Neural cell (in vitro differentiated cells): ENCODE results near the gene CEACAM7. TPM values are rescaled to one million over a fixed set of nuclear protein-coding genes. Genes with fewer than 3 reads are reported as not detected.
A peak's percentile ranks its signal among the peaks of the same experiment; 100 is the strongest.

Experiments
- H2AFZ ChIP-seq: fragments of 200-600, 300-800 bp; sonication (generic), shearing (Covaris generic); 2 replicates; pipeline ENCODE4 v1.6.0; 2014; ENCODE audit warnings: low read depth, mild to moderate bottlenecking, antibody characterized with exemption, low read length, moderate library complexity
- H3F3A ChIP-seq: fragments of 200-600 bp; shearing (Covaris generic); 2 replicates; pipeline ENCODE4 v1.6.1; 2016; ENCODE audit warnings: mild to moderate bottlenecking, moderate library complexity, mixed read lengths, antibody characterized with exemption, low read length; ENCODE audit not compliant: insufficient read depth, poor library complexity, severe bottlenecking
- H3K27ac ChIP-seq: fragments of 200-600, 300-800 bp; sonication (generic), shearing (Covaris generic); 2 replicates; pipeline ENCODE4 v1.5.1; 2014; ENCODE audit warnings: mild to moderate bottlenecking, low read length, moderate library complexity
- H3K27me3 ChIP-seq: fragments of 300-800, 200-600 bp; sonication (generic), shearing (Covaris generic); 2 replicates; pipeline ENCODE4 v1.6.0; 2014; ENCODE audit warnings: mild to moderate bottlenecking, low read depth, low read length, moderate library complexity; ENCODE audit not compliant: insufficient read depth
- H3K36me3 ChIP-seq: fragments of 300-800, 200-600 bp; sonication (generic), shearing (Covaris generic); 2 replicates; pipeline ENCODE4 v1.5.1; 2014; ENCODE audit warnings: mild to moderate bottlenecking, antibody characterized with exemption, low read length, moderate library complexity; ENCODE audit not compliant: insufficient read depth
- H3K4me2 ChIP-seq: fragments of 300-800, 200-600 bp; sonication (generic), shearing (Covaris generic); 2 replicates; pipeline ENCODE4 v1.6.0; 2014; ENCODE audit warnings: mild to moderate bottlenecking, low read length
- H3K4me3 ChIP-seq: fragments of 300-800, 200-600 bp; sonication (generic), shearing (Covaris generic); 2 replicates; pipeline ENCODE4 v1.5.1; 2014; ENCODE audit warnings: mild to moderate bottlenecking, low read length, moderate library complexity
- H3K79me2 ChIP-seq: fragments of 200-600 bp; shearing (Covaris generic); replicated peaks from 2 replicates; pipeline ENCODE4 v1.6.0; 2014; ENCODE audit warnings: mild to moderate bottlenecking, low read length, moderate library complexity; ENCODE audit not compliant: insufficient read depth
- H3K9ac ChIP-seq: fragments of 300-800, 200-600 bp; sonication (generic), shearing (Covaris generic); 2 replicates; pipeline ENCODE4 v1.6.1; 2016; ENCODE audit warnings: mild to moderate bottlenecking, low read length, mixed read lengths
- H3K9me2 ChIP-seq: fragments of 200-600 bp; shearing (Covaris generic); 2 replicates; pipeline ENCODE4 v1.6.1; 2016; ENCODE audit warnings: mild to moderate bottlenecking, low read length, mixed read lengths; ENCODE audit not compliant: insufficient read depth
- H3K9me3 ChIP-seq: fragments of 200-600, 300-800 bp; sonication (generic), shearing (Covaris generic); 2 replicates; pipeline ENCODE4 v1.6.1; 2016; ENCODE audit warnings: mild to moderate bottlenecking, mixed run types, low read length, moderate library complexity, mixed read lengths
- H4K20me1 ChIP-seq: fragments of 200-600 bp; shearing (Covaris generic); 2 replicates; pipeline ENCODE4 v1.6.1; 2016; ENCODE audit warnings: mild to moderate bottlenecking, mixed run types; ENCODE audit not compliant: insufficient read depth
- EP300 ChIP-seq: fragments of 450-650 bp; conservative IDR thresholded peaks from 2 replicates; pipeline ENCODE4 v1.6.1; 2014; ENCODE audit warnings: antibody characterized with exemption, mild to moderate bottlenecking, moderate library complexity; ENCODE audit not compliant: poor library complexity, severe bottlenecking
- EZH2 ChIP-seq: fragments of 200-600, 300-800 bp; shearing (Covaris generic), sonication (generic); IDR thresholded peaks from 2 replicates; pipeline ENCODE4 v1.6.1; 2014; ENCODE audit warnings: antibody characterized with exemption, low read length, borderline replicate concordance, mild to moderate bottlenecking; ENCODE audit not compliant: insufficient read depth, poor library complexity, severe bottlenecking
- MXI1 ChIP-seq: fragments of 450-650 bp; conservative IDR thresholded peaks from 2 replicates; pipeline ENCODE4 v1.6.1; 2014; ENCODE audit warnings: antibody characterized with exemption, mild to moderate bottlenecking; ENCODE audit not compliant: poor library complexity, severe bottlenecking
- POLR2AphosphoS5 ChIP-seq: IDR thresholded peaks from 2 replicates; pipeline ENCODE4 v1.6.1; 2012
- RAD21 ChIP-seq: fragments of 450-650 bp; conservative IDR thresholded peaks from 2 replicates; pipeline ENCODE4 v1.6.1; 2014; ENCODE audit warnings: antibody characterized with exemption, mild to moderate bottlenecking, moderate library complexity
- REST ChIP-seq: IDR thresholded peaks from 2 replicates; pipeline ENCODE4 v1.6.1; 2012; ENCODE audit warnings: borderline replicate concordance
- SMC3 ChIP-seq: fragments of 450-650 bp; conservative IDR thresholded peaks from 2 replicates; pipeline ENCODE4 v1.6.1; 2014; ENCODE audit warnings: antibody characterized with exemption, mild to moderate bottlenecking, moderate library complexity; ENCODE audit not compliant: poor library complexity
- TAF1 ChIP-seq: IDR thresholded peaks from 2 replicates; pipeline ENCODE4 v1.6.1; 2012; ENCODE audit warnings: low read depth
- polyA plus RNA-seq: library from polyadenylated mRNA; depleted of rRNA; stranded (reverse); fragments of >200 nt; gene quantifications from 2 replicates; pipeline ENCODE4 v1.2.3, GENCODE V29; 2014
- TF ChIP-seq, protein P1 (sequence below): fragments of 450-650 bp; IDR thresholded peaks from 2 replicates; pipeline ENCODE4 v1.5.1; 2014; ENCODE audit warnings: antibody characterized with exemption, mild to moderate bottlenecking, moderate library complexity; ENCODE audit not compliant: poor library complexity, severe bottlenecking

CEACAM7 gene
- polyA plus RNA-seq, 1 donor from 2014 or later, result not detected

GRCh38 chr19:41641879-41642485 lies 46.1 kb downstream of the CEACAM7 start:
- Histone ChIP-seq H3K36me3 (no peaks in the 10 kb centered on the region), H3K27ac (no peak overlapping the region), H3K79me2 (no peaks in the 10 kb centered on the region), H3K4me2 (no peak overlapping the region), H4K20me1 (no peaks in the 10 kb centered on the region), H3K4me3 (no peak overlapping the region), H3K9me3 (no peaks in the 10 kb centered on the region), H3K27me3 (no peaks in the 10 kb centered on the region), H3K9ac (no peak overlapping the region), H3F3A (no peaks in the 10 kb centered on the region), H3K9me2 (no peaks in the 10 kb centered on the region), H2AFZ (no peak overlapping the region)
- TF ChIP-seq, protein P1, sequence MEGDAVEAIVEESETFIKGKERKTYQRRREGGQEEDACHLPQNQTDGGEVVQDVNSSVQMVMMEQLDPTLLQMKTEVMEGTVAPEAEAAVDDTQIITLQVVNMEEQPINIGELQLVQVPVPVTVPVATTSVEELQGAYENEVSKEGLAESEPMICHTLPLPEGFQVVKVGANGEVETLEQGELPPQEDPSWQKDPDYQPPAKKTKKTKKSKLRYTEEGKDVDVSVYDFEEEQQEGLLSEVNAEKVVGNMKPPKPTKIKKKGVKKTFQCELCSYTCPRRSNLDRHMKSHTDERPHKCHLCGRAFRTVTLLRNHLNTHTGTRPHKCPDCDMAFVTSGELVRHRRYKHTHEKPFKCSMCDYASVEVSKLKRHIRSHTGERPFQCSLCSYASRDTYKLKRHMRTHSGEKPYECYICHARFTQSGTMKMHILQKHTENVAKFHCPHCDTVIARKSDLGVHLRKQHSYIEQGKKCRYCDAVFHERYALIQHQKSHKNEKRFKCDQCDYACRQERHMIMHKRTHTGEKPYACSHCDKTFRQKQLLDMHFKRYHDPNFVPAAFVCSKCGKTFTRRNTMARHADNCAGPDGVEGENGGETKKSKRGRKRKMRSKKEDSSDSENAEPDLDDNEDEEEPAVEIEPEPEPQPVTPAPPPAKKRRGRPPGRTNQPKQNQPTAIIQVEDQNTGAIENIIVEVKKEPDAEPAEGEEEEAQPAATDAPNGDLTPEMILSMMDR, result peak; percentile 52
- TF ChIP-seq MXI1, result no peak
- TF ChIP-seq SMC3, result peak; percentile 32

GRCh38 chr19:41638641-41639081 lies 49.4 kb downstream of the CEACAM7 start:
- no peak overlapping the region for H3K27ac ChIP-seq
- H3F3A ChIP-seq, result no peaks in the 10 kb centered on the region
- no peak overlapping the region for H3K4me2 ChIP-seq
- H3K27me3 ChIP-seq, result no peaks in the 10 kb centered on the region
- H3K9me3 ChIP-seq, result no peaks in the 10 kb centered on the region
- no peak overlapping the region for H3K9ac ChIP-seq
- H3K9me2 ChIP-seq, result no peaks in the 10 kb centered on the region
- H3K79me2 ChIP-seq, result no peaks in the 10 kb centered on the region
- no peak overlapping the region for H3K4me3 ChIP-seq
- no peak overlapping the region for H2AFZ ChIP-seq
- no peaks in the 10 kb centered on the region for H4K20me1 ChIP-seq
- H3K36me3 ChIP-seq, result no peaks in the 10 kb centered on the region
- no peak for TF ChIP-seq SMC3
- no peak for TF ChIP-seq EZH2
- no peak for TF ChIP-seq EP300
- TF ChIP-seq TAF1, result no peak
- TF ChIP-seq REST, result no peak
- no peak for TF ChIP-seq POLR2AphosphoS5
- TF ChIP-seq, protein P1, result no peak
- no peak for TF ChIP-seq MXI1
- no peak for TF ChIP-seq RAD21
